ENCODE data around the gene RBP3. TPM values are rescaled to one million over a fixed set of nuclear protein-coding genes. Genes with fewer than 3 reads are reported as not detected.

Gene RBP3
- total and polyA plus RNA-seq, 11 donors, result not detected

- no peaks in the 10 kb centered on the region for H3K9me3 ChIP-seq
- WGBS, 4 donors, result 83 to 93% (median 87%) methylated on average over 10 to 11 of the region's 11 CpGs
- H3K4me3 ChIP-seq, result no peak overlapping the region
- H3K4me1 ChIP-seq, result peaks cover 0 to 21% (median 10%) of the 10 kb centered on the region in 12 donors
- no peak for ATAC-seq
- no peak for DNase-seq
- no peaks in the 10 kb centered on the region for H3K27me3 ChIP-seq
- no peaks in the 10 kb centered on the region for H3K36me3 ChIP-seq
- no peak overlapping the region for H3K27ac ChIP-seq
- intact Hi-C loops (cut with DNase I), result no loop called here
- TF ChIP-seq POLR2A (IDR thresholded peaks at IDR 0.05) (no peak), CTCF (IDR thresholded peaks at IDR 0.05) (no peak)
These were observed 57.8 kb downstream of the RBP3 start for GRCh38 chr10:47405857-47406547.

- H3K9me3 ChIP-seq, result no peaks in the 10 kb centered on the region
- no peak overlapping the region for H3K27ac ChIP-seq
- intact Hi-C loops (cut with DNase I), result no loop called here
- no peaks in the 10 kb centered on the region for H3K36me3 ChIP-seq
- no peak for ATAC-seq
- DNase-seq, result no peak
- peaks cover 0 to 21% (median 10%) of the 10 kb centered on the region in 12 donors for H3K4me1 ChIP-seq
- H3K27me3 ChIP-seq, result no peaks in the 10 kb centered on the region
- no peak overlapping the region for H3K4me3 ChIP-seq
- WGBS, 4 donors, result 90 to 96% (median 94%) methylated on average over 3 to 4 of the region's 4 CpGs
- TF ChIP-seq CTCF (IDR thresholded peaks at IDR 0.05) (no peak), POLR2A (IDR thresholded peaks at IDR 0.05) (no peak)
These were observed 58.3 kb downstream of the RBP3 start for GRCh38 chr10:47406548-47406869.

- Histone ChIP-seq H3K36me3 (no peaks in the 10 kb centered on the region), H3K27me3 (no peaks in the 10 kb centered on the region), H3K4me1 (peaks cover 0 to 19% (median 8%) of the 10 kb centered on the region in 12 donors), H3K4me3 (no peak overlapping the region), H3K9me3 (no peaks in the 10 kb centered on the region), H3K27ac (no peak overlapping the region)
- intact Hi-C loops (cut with DNase I), result no loop called here
- TF ChIP-seq CTCF (IDR thresholded peaks at IDR 0.05) (no peak), POLR2A (IDR thresholded peaks at IDR 0.05) (no peak)
- ATAC-seq (no peak), DNase-seq (no peak)
- 76 to 85% (median 79%) methylated on average over 8 to 9 of the region's 9 CpGs for WGBS, 4 donors
These were observed 58.9 kb downstream of the RBP3 start for GRCh38 chr10:47406870-47407691.

Other genes with a start within 250 kb of the RBP3 start
- 1 to 10 TPM in 1 of 9 donors, under 1 TPM in 6, not detected in 2; 0.22 to 1.6 (median 0.34) TPM for gene GDF10, start 48.2 kb upstream of the RBP3 start, total RNA-seq
- under 1 TPM in 1 of 2 donors, not detected in 1; 0.19 TPM for gene GDF10, start 48.2 kb upstream of the RBP3 start, polyA plus RNA-seq
- not detected for gene GDF2, start 25.9 kb upstream of the RBP3 start, total RNA-seq
- not detected for gene GDF2, start 25.9 kb upstream of the RBP3 start, polyA plus RNA-seq
- gene ZNF488, start 35.9 kb downstream of the RBP3 start, total RNA-seq, result under 1 TPM in 4 of 9 donors, not detected in 5; 0.06 to 0.25 (median 0.11) TPM
- under 1 TPM in 1 of 2 donors, not detected in 1; 0.07 TPM for gene ZNF488, start 35.9 kb downstream of the RBP3 start, polyA plus RNA-seq
- gene ANXA8, start 135.8 kb downstream of the RBP3 start, total RNA-seq, result 10 to 100 TPM in 1 of 9 donors, under 1 TPM in 3, not detected in 5; 0.30 to 52.4 (median 0.64) TPM
- under 1 TPM in 1 of 2 donors, not detected in 1; 0.15 TPM for gene ANXA8, start 135.8 kb downstream of the RBP3 start, polyA plus RNA-seq
- gene FAM25G, start 143.3 kb downstream of the RBP3 start, total RNA-seq, result not detected
- gene FAM25G, start 143.3 kb downstream of the RBP3 start, polyA plus RNA-seq, result not detected
- gene AGAP9, start 175.3 kb downstream of the RBP3 start, total RNA-seq, result 1 to 10 TPM in 8 of 9 donors, under 1 TPM in 1; 0.64 to 7.4 (median 2.0) TPM
- gene AGAP9, start 175.3 kb downstream of the RBP3 start, polyA plus RNA-seq, result 1 to 10 TPM; 1.9 to 8.1 TPM

Data from heart left ventricle (tissue), 16 donors.